Islet precursor cell (in vitro differentiated cells): Measurements from ENCODE around the gene SGTA.
"Not testable (repeated sequence)": the region's sequence is repeated elsewhere in the genome, so short reads cannot be mapped to it uniquely, and the experiment has no call there.

Experiments
- DNase-seq: peaks from one replicate; pipeline ENCODE4 v3.0.0-alpha.2; 2018

The SGTA gene

GRCh38 chr19:2792666-2793065 is 9.6 kb upstream of the SGTA start:
- not testable (repeated sequence) for DNase-seq

- no peak for DNase-seq
These were observed 8.8 kb upstream of the SGTA start for GRCh38 chr19:2791876-2792275.

GRCh38 chr19:2791440-2791839 is 8.4 kb upstream of the SGTA start:
- no peak for DNase-seq

- DNase-seq = no peak
These were observed 7.6 kb upstream of the SGTA start for GRCh38 chr19:2790557-2791271.

- DNase-seq = no peak
These were observed 7.1 kb upstream of the SGTA start for GRCh38 chr19:2790194-2790556.

- no peak for DNase-seq
These were observed 5.2 kb upstream of the SGTA start for GRCh38 chr19:2788237-2788636.

- no peak for DNase-seq
These were observed 4.0 kb upstream of the SGTA start for GRCh38 chr19:2787115-2787514.

GRCh38 chr19:2785244-2785997 is 2.3 kb upstream of the SGTA start, which contains the start of gene THOP1:
TSS of gene THOP1 (plus strand) at chr19:2785503. CDS start at chr19:2785663, 160 bp downstream.
- DNase-seq = peak; percentile 99

GRCh38 chr19:2783781-2784145 is 690 bp upstream of the SGTA start:
- DNase-seq = no peak

GRCh38 chr19:2782329-2782935 is 641 bp downstream of the SGTA start:
- no peak for DNase-seq

GRCh38 chr19:2780284-2780683 is 2.8 kb downstream of the SGTA start:
- no peak for DNase-seq

GRCh38 chr19:2779121-2779740 is 3.8 kb downstream of the SGTA start:
- DNase-seq = no peak

GRCh38 chr19:2777952-2778683 is 5.0 kb downstream of the SGTA start:
- DNase-seq = no peak

GRCh38 chr19:2775556-2776430 is 7.3 kb downstream of the SGTA start:
- DNase-seq = no peak

- DNase-seq = no peak
These were observed 8.0 kb downstream of the SGTA start for GRCh38 chr19:2774953-2775555.

- no peak for DNase-seq
These were observed 8.9 kb downstream of the SGTA start for GRCh38 chr19:2774083-2774679.

GRCh38 chr19:2771786-2772674 is 11.0 kb downstream of the SGTA start:
- no peak for DNase-seq

- no peak for DNase-seq
These were observed 12.7 kb downstream of the SGTA start for GRCh38 chr19:2770055-2771013.

- DNase-seq = no peak
These were observed 13.9 kb downstream of the SGTA start for GRCh38 chr19:2769218-2769617.
